GM06990 (cell line): ENCODE data around the gene PTPRN2.

Experiments
- DNase-seq: peaks from one replicate; pipeline ENCODE4 v3.0.0-alpha.2; 2011; ENCODE audit not compliant: insufficient read length; ENCODE audit errors: extremely low read depth
- H3K27me3 ChIP-seq: replicated peaks from 2 replicates; pipeline ENCODE4 v1.6.0; 2011; ENCODE audit warnings: low read length; ENCODE audit not compliant: control insufficient read depth, insufficient read depth
- H3K36me3 ChIP-seq: 2 replicates; pipeline ENCODE4 v1.5.1; 2011; ENCODE audit warnings: low read length; ENCODE audit not compliant: control insufficient read depth, insufficient read depth
- H3K4me3 ChIP-seq: replicated peaks from 2 replicates; pipeline ENCODE4 v1.5.1; 2011; ENCODE audit warnings: low read depth, mild to moderate bottlenecking, control low read depth, low read length
- CTCF ChIP-seq: IDR thresholded peaks from 2 replicates; pipeline ENCODE4 v1.5.1; 2011; ENCODE audit warnings: low read length, control low read depth, mild to moderate bottlenecking, inconsistent platforms; ENCODE audit not compliant: insufficient read depth, poor library complexity, severe bottlenecking

PTPRN2 gene

GRCh38 chr7:158067219-158067930 is 520.2 kb downstream of the PTPRN2 start:
- no peak overlapping the region for H3K4me3 ChIP-seq
- no peaks in the 10 kb centered on the region for H3K36me3 ChIP-seq
- no peak for DNase-seq
- TF ChIP-seq CTCF: no peak
- no peaks in the 10 kb centered on the region for H3K27me3 ChIP-seq

DNA sequence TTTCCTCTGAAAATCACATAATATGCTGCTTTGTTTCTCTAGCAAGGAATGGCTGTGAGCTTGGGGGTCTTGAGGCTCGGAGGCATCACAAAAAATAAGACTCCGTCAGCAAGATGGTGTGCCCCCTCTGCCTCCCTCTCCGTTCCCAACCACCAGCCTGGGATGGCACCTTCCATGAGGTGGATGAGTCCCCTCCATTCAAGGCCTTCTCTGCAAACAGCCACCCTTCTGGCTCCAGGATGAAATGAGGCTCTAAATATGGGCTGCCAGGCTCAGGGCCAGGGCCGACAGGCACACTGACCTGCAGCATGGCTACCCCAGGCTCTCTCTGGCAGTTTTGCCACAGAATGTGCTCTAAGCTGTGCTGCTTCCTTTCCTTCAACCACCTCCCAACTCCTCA is 521.5 kb downstream of the PTPRN2 start:
- TF ChIP-seq CTCF: no peak
- H3K36me3 ChIP-seq: no peaks in the 10 kb centered on the region
- no peaks in the 10 kb centered on the region for H3K27me3 ChIP-seq
- DNase-seq: no peak
- no peak overlapping the region for H3K4me3 ChIP-seq

GRCh38 chr7:158065340-158065739 is 522.3 kb downstream of the PTPRN2 start:
- DNase-seq: no peak
- no peak overlapping the region for H3K4me3 ChIP-seq

GRCh38 chr7:158064631-158065030 is 523.0 kb downstream of the PTPRN2 start:
- H3K36me3 ChIP-seq: no peaks in the 10 kb centered on the region
- H3K4me3 ChIP-seq: no peak overlapping the region
- DNase-seq: no peak
- TF ChIP-seq CTCF: no peak
- H3K27me3 ChIP-seq: no peaks in the 10 kb centered on the region

More at GRCh38 chr7:158065340-158065739, 522.3 kb downstream of the PTPRN2 start:
- Histone ChIP-seq H3K27me3 (no peaks in the 10 kb centered on the region), H3K36me3 (no peaks in the 10 kb centered on the region)
- no peak for TF ChIP-seq CTCF

DNA sequence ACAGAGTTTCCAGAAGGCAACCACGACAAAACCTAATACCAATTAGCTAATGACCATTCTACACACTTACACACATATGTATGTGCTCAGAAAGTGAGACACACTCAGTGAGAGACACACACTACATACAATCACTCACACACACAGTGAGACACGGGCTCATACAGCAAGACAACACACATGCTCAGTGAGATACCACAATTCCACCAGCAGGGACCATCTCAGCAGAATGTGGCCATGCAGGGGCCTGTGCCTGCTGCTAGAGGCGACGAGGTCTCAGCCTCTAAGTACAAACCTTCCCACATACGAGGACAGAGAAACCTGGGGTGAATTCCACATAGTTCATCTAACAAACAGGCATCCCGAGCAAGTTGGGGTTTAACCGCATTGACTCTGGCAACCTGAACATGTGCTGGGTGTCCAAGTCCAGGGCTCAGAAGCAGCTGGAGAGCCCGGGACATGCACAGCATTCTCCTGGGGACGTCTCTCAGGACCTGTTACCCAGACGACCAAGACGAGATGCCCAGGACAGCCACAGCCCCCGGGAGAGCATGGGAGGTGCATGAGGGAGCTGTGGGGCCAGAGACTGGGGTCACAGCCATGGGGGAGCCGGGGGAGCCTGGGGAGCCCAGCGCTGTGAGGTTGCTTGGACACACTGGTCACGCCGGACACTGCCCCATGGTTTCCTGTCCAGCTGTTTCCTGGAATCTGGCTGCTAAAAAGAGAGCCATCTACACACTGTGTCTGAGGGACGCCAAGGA is 523.6 kb downstream of the PTPRN2 start:
- no peaks in the 10 kb centered on the region for H3K27me3 ChIP-seq
- H3K36me3 ChIP-seq: no peaks in the 10 kb centered on the region
- no peak for DNase-seq
- TF ChIP-seq CTCF: no peak
- H3K4me3 ChIP-seq: no peak overlapping the region
